Non-pigmented ciliary epithelial cell (primary cell): ENCODE measurements around the gene CRYZL1.
A peak's percentile ranks its signal among the peaks of the same experiment; 100 is the strongest.

Experiments
- DNase-seq: peaks from one replicate; pipeline ENCODE4 v3.0.0-alpha.2; 2010; ENCODE audit warnings: low read depth

Gene CRYZL1

GRCh38 chr21:33661146-33661545, 19.6 kb upstream of the CRYZL1 start:
- no peak for DNase-seq

GRCh38 chr21:33660406-33660805, 18.9 kb upstream of the CRYZL1 start:
- DNase-seq: no peak

GRCh38 chr21:33659568-33659949, 18.0 kb upstream of the CRYZL1 start:
- DNase-seq: no peak

- no peak for DNase-seq
Observed at GRCh38 chr21:33658919-33659567, 17.5 kb upstream of the CRYZL1 start.

GRCh38 chr21:33657124-33657820, 15.7 kb upstream of the CRYZL1 start:
- no peak for DNase-seq

GRCh38 chr21:33655588-33656221, 14.2 kb upstream of the CRYZL1 start:
- peak; percentile 95 for DNase-seq

- no peak for DNase-seq
Observed at GRCh38 chr21:33654412-33654811, 12.9 kb upstream of the CRYZL1 start.

GRCh38 chr21:33651965-33652680, 10.6 kb upstream of the CRYZL1 start:
- DNase-seq: no peak

- no peak for DNase-seq
Observed at GRCh38 chr21:33650929-33651509, 9.5 kb upstream of the CRYZL1 start.

- DNase-seq: no peak
Observed at GRCh38 chr21:33650230-33650629, 8.7 kb upstream of the CRYZL1 start.

GRCh38 chr21:33648555-33648954, 7.0 kb upstream of the CRYZL1 start:
- DNase-seq: no peak

- DNase-seq: no peak
Observed at GRCh38 chr21:33647587-33647986, 6.0 kb upstream of the CRYZL1 start.

GRCh38 chr21:33645730-33646129, 4.2 kb upstream of the CRYZL1 start:
- no peak for DNase-seq

GRCh38 chr21:33644383-33645074, 3.0 kb upstream of the CRYZL1 start:
- DNase-seq: no peak

- DNase-seq: no peak
Observed at GRCh38 chr21:33643658-33644311, 2.2 kb upstream of the CRYZL1 start.

GRCh38 chr21:33642896-33643657, 1.5 kb upstream of the CRYZL1 start:
- DNase-seq: no peak

GRCh38 chr21:33642027-33642895, 720 bp upstream of the CRYZL1 start, which contains the start of gene ITSN1:
TSS of gene ITSN1 (plus strand) at chr21:33642501. CDS start at chr21:33718829, 76,328 bp downstream.
- DNase-seq: peak; percentile 99

- no peak for DNase-seq
Observed at GRCh38 chr21:33640697-33641351, 717 bp downstream of the CRYZL1 start.

- DNase-seq: no peak
Observed at GRCh38 chr21:33634254-33634653, 7.3 kb downstream of the CRYZL1 start.
